ENCODE results near the gene HOXA3.

HOXA3 gene

DNA sequence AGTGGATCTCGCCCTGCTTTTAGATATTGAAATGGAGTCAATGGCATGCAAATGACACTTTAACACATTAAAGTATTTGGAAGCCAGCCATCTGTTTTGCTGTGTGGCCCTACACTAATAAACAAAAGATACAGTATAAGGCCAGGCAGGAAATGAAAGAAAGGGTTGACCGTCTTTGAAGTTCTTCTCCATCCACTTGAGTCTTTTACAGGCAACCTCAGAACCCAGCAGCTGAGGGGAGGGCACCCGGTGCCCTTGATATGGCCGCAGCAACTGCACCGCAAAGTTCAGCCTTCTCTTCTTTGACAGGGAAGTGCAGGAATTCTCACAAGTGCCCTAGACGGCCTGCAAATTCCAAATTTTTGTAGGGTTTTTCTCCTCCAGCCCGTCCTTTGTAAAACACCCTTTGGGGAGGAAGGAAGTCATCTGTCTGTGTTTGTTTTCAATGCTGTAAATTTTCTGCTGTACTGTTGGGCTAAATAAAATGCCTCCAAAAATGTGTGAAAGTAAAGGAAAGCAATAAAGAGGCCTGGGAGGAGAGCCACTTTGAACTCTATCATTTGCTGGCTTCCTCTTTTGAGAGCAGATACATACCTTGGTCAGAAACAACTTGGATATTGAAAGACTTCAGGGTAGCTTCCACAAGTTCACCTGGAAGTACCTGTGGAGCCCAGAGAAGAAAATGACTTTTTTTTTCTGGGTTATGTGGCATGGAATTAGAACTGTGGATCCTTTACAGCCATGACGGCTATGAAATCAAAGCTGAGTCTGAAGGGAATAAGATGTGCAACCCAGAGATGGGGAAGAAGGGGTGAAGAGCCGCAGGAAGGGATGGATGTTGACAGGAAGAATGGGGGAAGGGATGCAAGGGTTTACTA, 60.2 kb downstream of the HOXA3 start:
- Histone ChIP-seq H3K79me2 (ENCODE audit: control insufficient read depth, low read length) (peaks cover 8% of the 10 kb centered on the region), H3K4me3 (ENCODE audit: low read length) (no peak overlapping the region), H3K27ac (ENCODE audit: low read depth, low read length) (no peak overlapping the region), H3K27me3 (ENCODE audit: control insufficient read depth, low read length) (peaks cover 31% of the 10 kb centered on the region), H3K4me1 (ENCODE audit: control insufficient read depth, low read length) (peaks cover 31% of the 10 kb centered on the region), H3F3A (ENCODE audit: control insufficient read depth, insufficient read depth) (no peaks in the 10 kb centered on the region), H3K36me3 (ENCODE audit: control insufficient read depth, low read length) (no peaks in the 10 kb centered on the region), H4K20me1 (ENCODE audit: control insufficient read depth, insufficient read depth, low read depth, low read length) (no peaks in the 10 kb centered on the region), H3K9me2 (replicated peaks; ENCODE audit: control insufficient read depth, low read length) (no peaks in the 10 kb centered on the region), H3K4me2 (ENCODE audit: low read length) (peak overlapping the region; percentile 10; the same call in 1 of the 2 replicates), H3K9me3 (ENCODE audit: control insufficient read depth, insufficient read depth, low read length) (no peaks in the 10 kb centered on the region)
- TF ChIP-seq, protein P1, sequence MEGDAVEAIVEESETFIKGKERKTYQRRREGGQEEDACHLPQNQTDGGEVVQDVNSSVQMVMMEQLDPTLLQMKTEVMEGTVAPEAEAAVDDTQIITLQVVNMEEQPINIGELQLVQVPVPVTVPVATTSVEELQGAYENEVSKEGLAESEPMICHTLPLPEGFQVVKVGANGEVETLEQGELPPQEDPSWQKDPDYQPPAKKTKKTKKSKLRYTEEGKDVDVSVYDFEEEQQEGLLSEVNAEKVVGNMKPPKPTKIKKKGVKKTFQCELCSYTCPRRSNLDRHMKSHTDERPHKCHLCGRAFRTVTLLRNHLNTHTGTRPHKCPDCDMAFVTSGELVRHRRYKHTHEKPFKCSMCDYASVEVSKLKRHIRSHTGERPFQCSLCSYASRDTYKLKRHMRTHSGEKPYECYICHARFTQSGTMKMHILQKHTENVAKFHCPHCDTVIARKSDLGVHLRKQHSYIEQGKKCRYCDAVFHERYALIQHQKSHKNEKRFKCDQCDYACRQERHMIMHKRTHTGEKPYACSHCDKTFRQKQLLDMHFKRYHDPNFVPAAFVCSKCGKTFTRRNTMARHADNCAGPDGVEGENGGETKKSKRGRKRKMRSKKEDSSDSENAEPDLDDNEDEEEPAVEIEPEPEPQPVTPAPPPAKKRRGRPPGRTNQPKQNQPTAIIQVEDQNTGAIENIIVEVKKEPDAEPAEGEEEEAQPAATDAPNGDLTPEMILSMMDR (IDR thresholded peaks at IDR 0.05; ENCODE audit: low read depth, low read length, poor library complexity, severe bottlenecking): no peak
- peak; percentile 15; the same call in 1 of the 2 replicates for TF ChIP-seq EZH2phosphoT487 (IDR thresholded peaks at IDR 0.05; ENCODE audit: borderline replicate concordance, low read length)

DNA sequence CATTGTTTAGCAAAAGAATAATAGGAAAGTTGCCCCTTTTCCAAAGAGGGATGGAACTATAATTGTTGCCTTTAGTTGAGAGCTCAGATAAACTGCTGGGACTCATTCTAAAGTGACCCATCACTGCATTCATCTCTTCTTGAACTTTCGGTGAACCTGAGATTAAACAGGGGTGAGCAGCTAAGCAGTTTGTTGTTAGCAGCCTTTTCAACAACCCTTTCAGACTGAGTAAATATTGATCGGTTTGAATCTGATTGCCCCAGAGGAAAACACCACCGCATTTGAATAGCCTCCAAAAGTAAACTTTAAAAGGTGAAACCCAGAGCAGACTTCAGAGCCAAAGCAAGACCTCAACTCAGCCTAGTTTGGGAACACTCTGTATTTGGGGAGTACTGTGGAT, 61.3 kb downstream of the HOXA3 start:
- Histone ChIP-seq H3K4me1 (ENCODE audit: control insufficient read depth, low read length) (peaks cover 24% of the 10 kb centered on the region), H3F3A (ENCODE audit: control insufficient read depth, insufficient read depth) (no peaks in the 10 kb centered on the region), H3K4me3 (ENCODE audit: low read length) (no peak overlapping the region), H3K27me3 (ENCODE audit: control insufficient read depth, low read length) (peaks cover 31% of the 10 kb centered on the region), H3K36me3 (ENCODE audit: control insufficient read depth, low read length) (no peaks in the 10 kb centered on the region), H3K27ac (ENCODE audit: low read depth, low read length) (no peak overlapping the region), H3K4me2 (ENCODE audit: low read length) (no peak overlapping the region), H3K79me2 (ENCODE audit: control insufficient read depth, low read length) (no peaks in the 10 kb centered on the region), H3K9me2 (replicated peaks; ENCODE audit: control insufficient read depth, low read length) (no peaks in the 10 kb centered on the region), H3K9me3 (ENCODE audit: control insufficient read depth, insufficient read depth, low read length) (no peaks in the 10 kb centered on the region), H4K20me1 (ENCODE audit: control insufficient read depth, insufficient read depth, low read depth, low read length) (no peaks in the 10 kb centered on the region)
- TF ChIP-seq, protein P1 (IDR thresholded peaks at IDR 0.05; ENCODE audit: low read depth, low read length, poor library complexity, severe bottlenecking): no peak

DNA sequence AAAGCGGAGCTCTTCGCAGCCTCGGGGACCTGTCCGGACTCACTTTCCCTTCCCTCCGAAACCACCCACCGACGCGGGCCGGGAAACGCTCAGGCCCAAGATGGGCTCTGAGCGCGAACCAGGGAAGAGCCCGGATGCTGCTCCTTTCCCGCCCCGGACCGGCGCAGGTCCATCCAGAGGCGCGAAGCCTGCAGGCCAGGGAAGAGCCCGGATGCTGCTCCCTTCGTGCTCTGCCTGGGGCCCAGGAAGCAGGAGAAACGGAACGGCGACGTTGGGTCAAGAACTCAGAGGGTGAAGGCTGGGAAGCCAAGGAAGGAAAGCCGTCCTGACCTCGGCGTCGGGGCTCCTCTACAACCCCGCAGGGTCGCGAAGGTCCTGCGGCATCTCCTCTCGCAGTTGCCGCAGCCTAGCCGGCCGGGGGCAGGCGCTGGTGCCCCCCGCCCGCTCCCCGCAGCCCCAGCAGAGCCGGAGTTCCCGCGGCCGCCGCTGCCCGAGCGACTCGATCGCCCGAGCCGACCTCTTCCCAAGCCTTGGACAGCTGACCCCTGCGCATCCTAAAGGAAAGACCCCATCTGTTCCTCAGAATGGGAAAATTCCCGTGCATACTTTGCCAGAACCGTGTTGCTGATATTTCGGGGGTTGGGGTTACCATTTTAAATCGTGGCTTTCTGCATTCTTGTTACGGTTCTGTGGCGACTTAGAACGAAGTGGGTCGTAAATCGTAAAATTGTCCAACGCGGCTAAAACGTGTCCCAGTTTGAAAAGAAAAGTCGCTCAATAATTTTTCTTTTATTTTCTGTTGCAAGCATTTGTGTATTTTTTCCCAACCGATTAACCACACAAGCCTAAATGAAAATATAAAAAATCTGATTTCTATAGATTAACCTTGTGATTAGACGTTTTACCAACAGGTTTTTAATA, 64.1 kb downstream of the HOXA3 start:
- no peak overlapping the region for H3K27ac ChIP-seq (ENCODE audit: low read depth, low read length)
- no peaks in the 10 kb centered on the region for H3K36me3 ChIP-seq (ENCODE audit: control insufficient read depth, low read length)
- no peaks in the 10 kb centered on the region for H3K79me2 ChIP-seq (ENCODE audit: control insufficient read depth, low read length)
- H4K20me1 ChIP-seq (ENCODE audit: control insufficient read depth, insufficient read depth, low read depth, low read length): no peaks in the 10 kb centered on the region
- TF ChIP-seq, protein P1 (IDR thresholded peaks at IDR 0.05; ENCODE audit: low read depth, low read length, poor library complexity, severe bottlenecking): no peak
- H3K9me3 ChIP-seq (ENCODE audit: control insufficient read depth, insufficient read depth, low read length): no peaks in the 10 kb centered on the region
- H3F3A ChIP-seq (ENCODE audit: control insufficient read depth, insufficient read depth): no peaks in the 10 kb centered on the region
- H3K27me3 ChIP-seq (ENCODE audit: control insufficient read depth, low read length): peaks cover 28% of the 10 kb centered on the region
- no peak overlapping the region for H3K4me3 ChIP-seq (ENCODE audit: low read length)
- no peak overlapping the region for H3K4me2 ChIP-seq (ENCODE audit: low read length)
- peaks cover 14% of the 10 kb centered on the region for H3K4me1 ChIP-seq (ENCODE audit: control insufficient read depth, low read length)
- H3K9me2 ChIP-seq (replicated peaks; ENCODE audit: control insufficient read depth, low read length): no peaks in the 10 kb centered on the region

Measured in DOHH2 (cell line).